Lower lobe of right lung (tissue), 2 donors: ENCODE data around the gene MTCH1. TPM values are rescaled to one million over a fixed set of nuclear protein-coding genes. Genes with fewer than 3 reads are reported as not detected.

Experiments used
- ATAC-seq, 2 donors: fragments of 200-7000 bp; cut with Tn5 transposase; one replicate each; pipeline ENCODE4 v1.9.1; 2020 to 2022; ENCODE audit warnings: mild to moderate bottlenecking in 2 of 2, moderate library complexity in 2 of 2
- DNase-seq: peaks from one replicate; pipeline ENCODE4 v3.0.0-alpha.2; 2020
- H3K27ac ChIP-seq: fragments of 200-600 bp; one replicate; pipeline ENCODE4 v1.8.0; 2022
- H3K27me3 ChIP-seq: fragments of 200-600 bp; one replicate; pipeline ENCODE4 v1.8.0; 2022; ENCODE audit warnings: low read depth
- H3K36me3 ChIP-seq: fragments of 200-600 bp; one replicate; pipeline ENCODE4 v1.8.0; 2022; ENCODE audit warnings: mild to moderate bottlenecking
- H3K4me1 ChIP-seq: fragments of 200-600 bp; one replicate; pipeline ENCODE4 v1.8.0; 2022
- H3K4me3 ChIP-seq: fragments of 200-600 bp; one replicate; pipeline ENCODE4 v1.8.0; 2022; ENCODE audit warnings: mild to moderate bottlenecking
- H3K9me3 ChIP-seq: fragments of 200-600 bp; one replicate; pipeline ENCODE4 v1.8.0; 2022
- CTCF ChIP-seq: fragments of 200-600 bp; IDR thresholded peaks from one replicate; pipeline ENCODE4 v1.8.0; 2022; ENCODE audit warnings: antibody characterized with exemption, mild to moderate bottlenecking
- intact Hi-C: fragments of 100-400 bp; cut with DNase I; formaldehyde crosslinking; loops from one replicate; pipeline ENCODE4 v1.11.0; 2022
- total RNA-seq: library from RNA; stranded (reverse); fragmentation: NEBNext Ultra II Directional; extraction: Animal tissue kit (Norgen Biotek cat#: 25700); gene quantifications from one replicate; pipeline ENCODE4 v1.2.1, GENCODE V29; 2021
- donor health status: DM: no; HTN: yes; CAD: no; lungs with severe emphysema.

MTCH1 gene
- total RNA-seq, 1 donor from 2014 or later, result 194 TPM

- Histone ChIP-seq H3K4me3 (no peak overlapping the region), H3K9me3 (peaks cover 5% of the 10 kb centered on the region), H3K36me3 (peaks cover 9% of the 10 kb centered on the region), H3K27ac (no peak overlapping the region), H3K4me1 (peaks cover 7% of the 10 kb centered on the region), H3K27me3 (no peaks in the 10 kb centered on the region)
- no peak for ATAC-seq
- intact Hi-C loops, result no loop called here
- no peak for TF ChIP-seq CTCF
- no peak for DNase-seq
These were observed 44.6 kb upstream of the MTCH1 start for GRCh38 chr6:37030599-37030998.

GRCh38 chr6:37029249-37029971, 43.4 kb upstream of the MTCH1 start:
- intact Hi-C loops, result loop anchor here (10.0 kb wide), 1 partner anchor 175 kb away; no protein-coding TSS in a partner anchor

GRCh38 chr6:37027811-37028469, 41.9 kb upstream of the MTCH1 start:
- TF ChIP-seq CTCF, result no peak
- no peak for ATAC-seq
- Histone ChIP-seq H3K4me1 (peaks cover 13% of the 10 kb centered on the region), H3K27ac (no peak overlapping the region), H3K36me3 (peaks cover 14% of the 10 kb centered on the region), H3K9me3 (peaks cover 5% of the 10 kb centered on the region), H3K4me3 (no peak overlapping the region), H3K27me3 (no peaks in the 10 kb centered on the region)
- DNase-seq, result peak; percentile 36
- intact Hi-C loops, result loop anchor here (10.0 kb wide), 1 partner anchor 177 kb away; no protein-coding TSS in a partner anchor

More at GRCh38 chr6:37029249-37029971, 43.4 kb upstream of the MTCH1 start:
- Histone ChIP-seq H3K27me3 (no peaks in the 10 kb centered on the region), H3K27ac (no peak overlapping the region), H3K9me3 (peaks cover 5% of the 10 kb centered on the region), H3K36me3 (peaks cover 14% of the 10 kb centered on the region), H3K4me1 (peaks cover 13% of the 10 kb centered on the region), H3K4me3 (no peak overlapping the region)
- ATAC-seq (peak; percentile 86 to 94), DNase-seq (peak; percentile 86)
- TF ChIP-seq CTCF, result peak; percentile 70

- peaks cover 14% of the 10 kb centered on the region for H3K36me3 ChIP-seq
- DNase-seq (peak; percentile 38), ATAC-seq (no peak)
- peaks cover 13% of the 10 kb centered on the region for H3K4me1 ChIP-seq
- no peak overlapping the region for H3K27ac ChIP-seq
- peaks cover 5% of the 10 kb centered on the region for H3K9me3 ChIP-seq
- intact Hi-C loops, result loop anchor here (10.0 kb wide), 1 partner anchor 178 kb away; no protein-coding TSS in a partner anchor
- H3K27me3 ChIP-seq, result no peaks in the 10 kb centered on the region
- H3K4me3 ChIP-seq, result no peak overlapping the region
- TF ChIP-seq CTCF, result no peak
These were observed 41.2 kb upstream of the MTCH1 start for GRCh38 chr6:37027036-37027720.

DNA sequence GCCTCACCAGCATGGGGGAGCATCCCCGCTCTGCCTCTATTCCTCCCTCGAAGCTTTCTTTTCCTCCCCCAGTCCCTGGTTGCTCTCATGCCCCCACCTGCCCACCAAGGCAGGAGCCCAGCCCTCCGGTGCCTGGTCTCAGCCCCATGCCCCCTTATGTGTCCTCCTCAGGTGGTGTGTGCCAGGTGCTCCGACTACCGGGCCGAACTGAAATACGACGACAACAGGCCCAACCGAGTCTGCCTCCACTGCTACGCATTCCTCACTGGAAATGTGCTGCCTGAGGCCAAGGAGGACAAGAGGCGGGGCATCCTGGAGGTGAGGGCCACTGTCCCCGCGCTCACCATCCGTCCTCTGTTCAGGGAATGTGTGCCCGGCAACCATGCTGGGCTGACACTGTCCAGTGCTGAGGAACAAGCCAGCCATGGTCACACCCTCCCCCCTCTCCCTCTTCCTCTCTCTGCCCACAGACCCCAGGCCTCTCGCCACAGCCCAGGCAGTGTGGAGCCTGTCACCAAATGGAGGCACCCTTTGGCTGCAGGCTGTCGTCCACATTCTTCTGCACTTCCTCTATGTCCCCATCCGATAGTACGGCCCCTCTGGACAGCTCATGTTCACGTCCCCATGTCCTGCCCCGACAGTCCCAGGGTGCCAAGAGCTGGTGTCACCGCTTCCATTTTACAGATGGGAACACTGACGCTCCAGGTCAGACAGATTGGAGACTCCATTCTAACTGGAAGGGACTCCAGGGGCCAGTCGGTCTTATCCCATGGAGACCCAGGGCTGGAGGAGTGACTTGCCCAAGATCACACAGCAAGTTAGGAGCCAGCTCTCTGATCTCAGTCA, 39.8 kb upstream of the MTCH1 start:
- TF ChIP-seq CTCF, result no peak
- H3K4me1 ChIP-seq, result peaks cover 13% of the 10 kb centered on the region
- H3K27ac ChIP-seq, result no peak overlapping the region
- peaks cover 21% of the 10 kb centered on the region for H3K36me3 ChIP-seq
- intact Hi-C loops, result loop anchor here (10.0 kb wide), 1 partner anchor 179 kb away; no protein-coding TSS in a partner anchor
- no peaks in the 10 kb centered on the region for H3K27me3 ChIP-seq
- peaks cover 5% of the 10 kb centered on the region for H3K9me3 ChIP-seq
- ATAC-seq, result no peak
- H3K4me3 ChIP-seq, result no peak overlapping the region
- peak; percentile 34 for DNase-seq
